T-helper 22 cell (primary cell): ENCODE results near the gene CD6.

Experiments
- DNase-seq: peaks from one replicate; pipeline ENCODE4 v3.0.0-alpha.2; 2020; ENCODE audit warnings: low read depth

The CD6 gene, protein sequence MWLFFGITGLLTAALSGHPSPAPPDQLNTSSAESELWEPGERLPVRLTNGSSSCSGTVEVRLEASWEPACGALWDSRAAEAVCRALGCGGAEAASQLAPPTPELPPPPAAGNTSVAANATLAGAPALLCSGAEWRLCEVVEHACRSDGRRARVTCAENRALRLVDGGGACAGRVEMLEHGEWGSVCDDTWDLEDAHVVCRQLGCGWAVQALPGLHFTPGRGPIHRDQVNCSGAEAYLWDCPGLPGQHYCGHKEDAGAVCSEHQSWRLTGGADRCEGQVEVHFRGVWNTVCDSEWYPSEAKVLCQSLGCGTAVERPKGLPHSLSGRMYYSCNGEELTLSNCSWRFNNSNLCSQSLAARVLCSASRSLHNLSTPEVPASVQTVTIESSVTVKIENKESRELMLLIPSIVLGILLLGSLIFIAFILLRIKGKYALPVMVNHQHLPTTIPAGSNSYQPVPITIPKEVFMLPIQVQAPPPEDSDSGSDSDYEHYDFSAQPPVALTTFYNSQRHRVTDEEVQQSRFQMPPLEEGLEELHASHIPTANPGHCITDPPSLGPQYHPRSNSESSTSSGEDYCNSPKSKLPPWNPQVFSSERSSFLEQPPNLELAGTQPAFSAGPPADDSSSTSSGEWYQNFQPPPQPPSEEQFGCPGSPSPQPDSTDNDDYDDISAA

GRCh38 chr11:60971520-60971919 is at the start of gene CD6:
Gene CD6, plus strand, starts transcription at chr11:60971680. Its CDS starts 186 bp downstream, at chr11:60971866.
- DNase-seq, result peak; percentile 56

DNA sequence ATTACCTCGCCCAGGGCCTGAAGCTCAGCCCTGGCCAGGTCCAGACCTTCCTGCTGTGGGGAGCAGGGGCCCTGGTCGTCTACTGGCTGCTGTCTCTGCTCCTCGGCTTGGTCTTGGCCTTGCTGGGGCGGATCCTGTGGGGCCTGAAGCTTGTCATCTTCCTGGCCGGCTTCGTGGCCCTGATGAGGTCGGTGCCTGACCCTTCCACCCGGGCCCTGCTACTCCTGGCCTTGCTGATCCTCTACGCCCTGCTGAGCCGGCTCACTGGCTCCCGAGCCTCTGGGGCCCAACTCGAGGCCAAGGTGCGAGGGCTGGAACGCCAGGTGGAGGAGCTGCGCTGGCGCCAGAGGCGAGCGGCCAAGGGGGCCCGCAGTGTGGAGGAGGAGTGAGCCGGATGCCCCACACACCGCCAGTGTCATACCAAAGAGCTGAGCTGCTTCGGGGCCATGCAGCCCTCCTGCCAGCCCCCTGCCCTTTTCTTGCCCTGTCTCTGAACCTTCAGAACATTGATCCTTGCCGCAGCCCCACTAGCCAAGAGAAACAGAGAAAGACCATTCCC is 49.6 kb upstream of the CD6 start:
- no peak for DNase-seq

- no peak for DNase-seq
Measured at GRCh38 chr11:60922906-60923305, 48.6 kb upstream of the CD6 start.

DNA sequence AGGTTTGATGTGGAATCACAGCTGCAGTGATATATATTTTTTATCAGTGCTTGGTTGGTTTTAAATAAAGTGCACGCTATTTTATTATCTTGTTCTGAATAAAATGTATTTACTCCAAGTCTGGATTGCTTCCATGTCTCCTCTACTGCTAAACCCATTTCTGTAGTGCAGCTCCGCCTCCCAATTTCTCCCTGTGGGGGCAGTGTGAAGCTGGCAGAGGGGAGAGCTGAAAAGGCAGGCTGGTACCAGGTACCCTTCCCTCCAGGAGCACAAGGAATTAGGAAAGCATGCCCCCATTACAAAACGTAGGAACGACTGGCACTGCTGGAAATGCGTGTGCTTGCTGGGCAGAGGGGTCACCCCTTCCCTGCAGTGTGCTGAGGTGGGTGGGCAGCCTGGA is 48.2 kb upstream of the CD6 start:
- no peak for DNase-seq

- DNase-seq, result no peak
Measured at GRCh38 chr11:60923800-60924109, 47.7 kb upstream of the CD6 start.

DNA sequence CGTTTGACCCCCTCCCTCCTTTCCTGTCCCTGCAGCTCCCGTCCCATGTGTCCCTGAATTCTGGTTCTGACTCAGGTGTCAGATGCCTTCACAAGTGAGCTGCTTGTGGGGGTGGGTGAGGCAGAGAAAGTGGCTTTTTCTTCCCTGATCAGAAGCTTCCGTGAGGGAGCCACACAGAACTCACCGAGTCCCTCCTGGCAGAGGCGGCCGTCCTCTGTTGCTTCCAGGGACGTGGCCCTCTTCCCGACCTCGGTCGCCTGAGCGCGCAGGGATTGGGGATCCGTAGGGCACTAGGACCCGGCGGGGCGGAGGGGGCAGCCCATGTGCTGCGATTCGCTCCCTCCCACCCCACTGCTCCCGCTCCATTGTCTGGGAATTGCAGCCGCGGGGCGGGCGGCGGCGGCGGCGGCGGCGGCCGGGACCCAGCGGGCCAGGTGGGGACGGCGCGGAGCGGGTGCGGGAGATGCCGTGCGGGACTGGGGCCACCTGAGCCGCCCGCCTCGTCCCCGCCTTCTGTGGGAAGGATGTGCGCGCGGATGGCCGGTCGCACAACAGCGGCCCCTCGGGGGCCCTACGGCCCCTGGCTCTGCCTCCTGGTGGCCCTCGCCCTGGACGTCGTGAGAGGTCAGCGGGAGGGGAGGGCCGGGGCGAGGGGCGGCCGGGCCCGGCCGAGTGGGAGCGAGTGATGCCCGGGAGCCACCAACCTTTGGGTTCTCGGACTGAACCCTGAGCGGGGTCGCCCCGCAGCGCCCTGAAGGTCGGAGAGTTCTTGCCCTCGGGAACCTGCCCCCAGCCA is 47.2 kb upstream of the CD6 start, which contains the start of gene TMEM132A:
Gene TMEM132A (plus strand): TSS at position 351 of the 796 bp plus-strand sequence. CDS start 174 bp downstream, at position 525.
- DNase-seq, result no peak

DNA sequence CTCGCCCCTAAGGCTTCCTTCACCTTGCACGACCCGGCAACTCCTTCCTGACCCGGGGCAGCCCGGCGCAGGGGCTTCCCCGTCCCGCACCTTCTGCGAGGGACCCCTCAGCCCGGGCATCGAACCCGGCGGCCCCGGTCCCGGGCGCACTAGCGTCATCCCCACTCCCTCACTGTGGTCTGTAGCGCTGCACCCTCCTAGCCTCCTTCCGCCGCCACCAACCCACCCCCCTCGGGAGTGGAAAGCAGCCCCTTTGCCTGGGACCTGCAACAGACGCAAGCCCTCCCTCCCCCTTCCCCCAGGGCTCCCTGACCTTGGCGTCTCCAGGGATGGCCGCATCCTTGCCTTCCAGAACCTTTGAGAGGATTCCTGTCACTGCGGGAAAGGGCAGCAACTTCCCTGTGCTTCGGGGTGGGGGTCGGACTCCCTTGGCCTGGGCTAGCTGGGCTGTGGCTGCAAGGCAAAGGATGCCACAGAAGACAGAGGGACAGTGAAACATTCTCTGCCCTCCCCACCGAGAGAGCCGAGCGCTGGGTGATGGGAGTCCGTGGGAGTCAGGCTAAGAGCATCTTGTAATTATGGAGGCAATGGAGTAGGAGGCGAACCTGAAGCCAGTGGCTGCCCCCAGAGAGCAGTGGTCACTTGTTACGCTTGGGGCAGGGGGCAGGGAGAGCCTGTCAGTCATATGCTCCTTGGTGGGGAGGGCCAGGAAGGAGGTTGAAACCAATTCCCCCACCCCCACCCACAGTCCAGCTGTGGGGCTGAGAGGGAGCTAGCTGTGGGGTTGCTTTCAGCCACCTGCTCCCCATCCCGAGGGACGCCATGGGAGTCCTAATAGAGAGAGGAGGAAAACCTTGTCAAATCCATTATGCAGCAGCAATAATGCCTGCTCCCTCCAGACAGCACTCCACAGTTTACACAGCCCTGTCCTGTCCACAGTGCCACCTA is 46.3 kb upstream of the CD6 start:
- no peak for DNase-seq

DNA sequence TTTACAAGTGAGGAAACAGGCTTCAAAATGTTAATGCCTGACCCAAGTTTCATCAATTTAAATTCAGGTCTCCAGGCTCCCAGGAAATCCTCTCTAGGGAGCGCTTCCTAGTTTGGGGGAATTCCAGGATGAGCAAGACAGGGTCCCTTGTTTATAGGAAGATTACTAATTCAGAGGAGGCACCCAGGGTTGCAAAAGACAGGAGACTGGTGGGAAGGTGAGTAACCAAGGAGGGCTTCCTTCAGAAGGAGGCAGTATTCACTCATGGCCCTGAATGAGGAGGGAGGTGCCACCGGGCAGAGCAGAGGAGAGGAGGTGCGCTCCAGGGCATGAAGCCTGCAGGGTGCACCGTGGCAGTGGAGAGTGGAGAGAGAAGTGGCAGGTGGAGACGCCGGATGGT is 45.6 kb upstream of the CD6 start:
- no peak for DNase-seq

DNA sequence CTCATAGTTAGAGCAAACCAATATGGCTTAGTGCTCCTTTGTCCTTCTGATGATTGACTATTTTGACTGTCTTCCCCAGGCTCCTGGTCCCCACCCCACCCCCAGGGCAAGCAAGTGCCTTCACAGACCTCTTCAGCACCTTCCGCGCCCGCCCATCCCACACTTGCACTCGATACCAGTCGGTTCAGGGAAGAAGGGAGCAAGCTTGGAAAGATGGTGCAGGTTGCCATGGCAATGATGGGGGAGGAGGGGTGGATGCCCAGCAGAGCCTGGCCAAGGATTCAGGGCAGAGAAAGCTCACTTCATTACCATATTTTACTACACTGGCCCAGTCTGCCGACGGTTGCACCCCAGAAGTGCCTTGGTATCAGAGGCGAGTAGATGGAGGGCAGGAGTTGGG is 45.0 kb upstream of the CD6 start:
- no peak for DNase-seq

DNA sequence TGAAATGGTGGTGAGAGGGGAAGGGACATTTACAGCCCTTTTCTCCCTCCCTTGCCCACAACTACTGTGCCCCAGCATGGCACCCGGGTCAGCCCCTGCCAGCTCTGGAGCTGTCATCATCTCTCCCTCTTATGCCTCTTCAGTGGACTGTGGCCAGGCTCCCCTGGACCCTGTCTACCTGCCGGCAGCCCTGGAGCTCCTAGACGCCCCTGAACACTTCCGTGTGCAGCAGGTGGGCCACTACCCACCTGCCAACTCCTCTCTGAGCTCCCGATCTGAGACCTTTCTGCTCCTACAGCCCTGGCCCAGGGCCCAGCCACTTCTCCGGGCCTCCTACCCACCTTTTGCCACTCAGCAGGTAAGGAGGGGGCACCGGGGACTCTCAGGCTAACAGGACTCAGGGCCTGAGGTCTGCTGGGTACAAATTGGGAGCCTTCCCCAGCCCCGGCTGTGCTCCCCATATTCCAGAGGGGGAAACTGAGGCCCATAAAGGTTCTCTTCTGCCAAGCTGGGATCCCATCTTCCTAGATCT is 44.4 kb upstream of the CD6 start:
- DNase-seq, result no peak

DNA sequence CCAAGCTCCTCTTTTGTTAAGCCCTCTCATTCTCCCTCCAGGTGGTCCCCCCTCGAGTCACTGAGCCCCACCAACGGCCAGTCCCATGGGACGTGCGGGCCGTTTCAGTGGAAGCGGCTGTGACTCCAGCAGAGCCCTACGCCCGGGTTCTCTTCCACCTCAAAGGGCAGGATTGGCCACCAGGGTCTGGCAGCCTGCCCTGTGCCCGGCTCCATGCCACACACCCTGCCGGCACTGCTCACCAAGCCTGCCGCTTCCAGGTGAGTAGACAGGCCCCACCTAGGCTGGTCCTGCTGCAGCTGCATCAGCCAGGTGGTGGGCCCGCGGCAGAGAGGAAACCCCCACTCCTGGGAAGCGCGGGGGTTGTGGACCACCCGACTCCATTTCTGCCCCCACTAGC is 43.9 kb upstream of the CD6 start:
- no peak for DNase-seq

DNA sequence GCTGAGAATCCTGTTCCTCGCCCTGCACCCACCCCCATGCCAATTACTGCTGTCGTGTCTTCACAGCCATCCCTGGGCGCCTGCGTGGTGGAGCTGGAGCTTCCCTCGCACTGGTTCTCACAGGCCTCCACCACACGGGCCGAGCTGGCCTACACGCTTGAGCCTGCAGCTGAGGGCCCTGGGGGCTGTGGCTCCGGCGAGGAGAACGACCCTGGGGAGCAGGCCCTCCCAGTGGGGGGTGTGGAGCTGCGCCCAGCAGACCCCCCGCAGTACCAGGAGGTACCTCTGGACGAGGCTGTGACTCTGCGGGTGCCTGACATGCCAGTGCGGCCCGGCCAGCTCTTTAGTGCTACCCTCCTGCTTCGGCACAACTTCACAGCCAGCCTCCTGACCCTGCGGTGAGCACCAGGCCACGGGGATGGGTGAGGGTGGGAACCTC is 42.9 kb upstream of the CD6 start:
- no peak for DNase-seq

DNA sequence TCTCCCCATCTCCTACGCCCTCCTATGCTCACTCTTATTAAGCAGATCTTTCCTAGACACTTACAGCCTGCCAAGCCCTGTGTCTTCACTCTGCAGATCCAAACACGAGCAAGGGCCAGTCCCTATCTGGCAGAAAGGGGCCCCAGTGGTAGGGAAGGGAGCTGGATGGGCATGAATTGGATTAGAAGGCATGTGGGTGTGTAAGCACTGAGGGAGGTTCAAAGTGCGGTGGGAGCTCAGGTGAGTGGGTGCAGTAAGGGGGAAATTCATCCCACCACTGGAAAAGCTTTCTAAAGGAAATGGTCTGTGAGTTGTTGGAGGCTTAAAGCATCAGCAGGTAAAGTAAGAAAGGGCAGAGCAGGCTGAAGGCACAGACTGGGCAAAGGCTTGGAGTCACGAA is 41.7 kb upstream of the CD6 start:
- no peak for DNase-seq

GRCh38 chr11:60930394-60930793 is 41.1 kb upstream of the CD6 start:
- no peak for DNase-seq

DNA sequence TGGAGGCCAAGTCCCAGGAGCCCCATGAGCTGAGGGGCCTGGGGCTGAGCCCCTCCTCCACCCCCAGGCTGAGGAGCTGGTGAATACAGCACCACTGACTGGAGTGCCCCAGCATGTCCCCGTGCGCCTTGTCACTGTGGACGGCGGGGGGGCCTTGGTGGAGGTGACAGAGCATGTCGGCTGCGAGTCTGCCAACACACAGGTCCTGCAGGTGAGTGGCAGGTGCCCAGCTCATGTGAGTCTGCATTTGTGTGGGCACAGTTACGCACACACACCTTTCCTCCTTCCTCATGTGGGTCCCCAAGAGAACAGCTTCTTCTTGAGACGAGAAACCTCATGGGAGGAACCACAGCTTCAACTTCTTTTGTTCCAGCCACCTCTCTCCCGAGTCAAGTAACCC is 39.6 kb upstream of the CD6 start:
- no peak for DNase-seq

DNA sequence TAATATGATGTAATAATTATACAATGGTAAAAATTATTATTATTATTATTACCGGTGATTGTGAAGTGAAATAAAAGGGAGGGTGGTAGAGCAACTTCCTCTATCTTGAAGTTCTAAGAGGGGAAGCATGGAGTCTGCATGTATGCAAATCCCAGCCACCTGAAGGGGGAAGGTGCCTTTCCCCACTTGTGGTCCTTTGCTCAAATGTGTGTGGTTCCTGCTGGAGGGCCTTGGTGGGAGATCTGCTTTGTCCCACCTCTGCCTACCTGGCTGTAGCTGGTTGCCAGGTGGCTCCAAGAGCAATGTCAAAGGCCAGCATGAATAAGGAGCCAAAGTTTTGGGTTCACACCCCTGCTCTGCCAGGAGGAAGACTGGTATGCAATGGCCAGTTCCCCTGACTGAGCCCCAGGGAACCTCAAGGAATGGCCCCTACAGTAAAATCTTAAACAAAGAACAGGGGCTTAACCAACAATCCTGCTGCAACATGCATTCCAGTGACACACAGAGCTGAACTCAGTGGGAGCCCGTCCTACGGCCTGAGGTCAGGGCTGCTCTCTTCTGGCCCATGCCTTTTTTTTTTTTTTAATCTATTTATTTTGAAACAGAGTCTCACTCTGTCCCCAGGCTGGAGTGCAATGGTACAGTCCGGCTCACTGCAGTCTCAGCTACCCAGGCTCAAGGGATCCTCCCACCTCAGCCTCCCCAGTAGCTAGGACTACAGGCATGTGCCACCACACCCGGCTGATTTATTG is 38.7 kb upstream of the CD6 start:
- DNase-seq, result no peak

- DNase-seq, result no peak
Measured at GRCh38 chr11:60933416-60934123, 37.9 kb upstream of the CD6 start.

DNA sequence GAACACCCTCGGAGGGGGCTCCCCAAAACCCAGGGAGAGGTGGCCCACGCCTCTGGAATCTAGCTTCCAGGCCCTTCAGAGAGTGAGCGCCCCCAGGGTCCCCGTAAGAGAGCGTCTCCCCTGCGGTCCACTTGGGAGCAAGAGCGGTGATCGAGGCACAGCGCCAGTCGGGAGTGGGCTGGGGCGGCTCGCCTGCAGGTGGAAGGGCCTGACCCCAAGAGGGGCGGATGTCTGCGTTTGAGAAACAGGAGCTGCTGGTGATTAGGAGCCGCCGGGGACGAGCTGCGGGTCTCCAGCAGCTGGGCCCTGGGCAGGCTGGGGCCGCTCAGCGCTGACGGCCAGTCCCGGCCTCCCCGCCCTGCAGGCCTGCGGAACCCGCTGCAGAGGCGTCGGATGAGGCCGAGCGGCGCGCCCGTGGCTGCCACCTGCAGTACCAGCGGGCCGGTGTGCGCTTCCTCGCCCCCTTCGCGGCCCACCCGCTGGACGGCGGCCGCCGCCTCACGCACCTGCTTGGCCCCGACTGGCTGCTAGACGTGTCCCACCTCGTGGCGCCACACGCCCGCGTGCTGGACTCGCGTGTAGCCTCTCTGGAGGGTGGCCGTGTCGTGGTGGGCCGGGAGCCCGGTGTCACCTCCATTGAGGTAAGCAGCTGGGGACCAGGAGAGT is 37.2 kb upstream of the CD6 start:
- no peak for DNase-seq
